Measurements from ENCODE around the gene TMIGD1.

DNA sequence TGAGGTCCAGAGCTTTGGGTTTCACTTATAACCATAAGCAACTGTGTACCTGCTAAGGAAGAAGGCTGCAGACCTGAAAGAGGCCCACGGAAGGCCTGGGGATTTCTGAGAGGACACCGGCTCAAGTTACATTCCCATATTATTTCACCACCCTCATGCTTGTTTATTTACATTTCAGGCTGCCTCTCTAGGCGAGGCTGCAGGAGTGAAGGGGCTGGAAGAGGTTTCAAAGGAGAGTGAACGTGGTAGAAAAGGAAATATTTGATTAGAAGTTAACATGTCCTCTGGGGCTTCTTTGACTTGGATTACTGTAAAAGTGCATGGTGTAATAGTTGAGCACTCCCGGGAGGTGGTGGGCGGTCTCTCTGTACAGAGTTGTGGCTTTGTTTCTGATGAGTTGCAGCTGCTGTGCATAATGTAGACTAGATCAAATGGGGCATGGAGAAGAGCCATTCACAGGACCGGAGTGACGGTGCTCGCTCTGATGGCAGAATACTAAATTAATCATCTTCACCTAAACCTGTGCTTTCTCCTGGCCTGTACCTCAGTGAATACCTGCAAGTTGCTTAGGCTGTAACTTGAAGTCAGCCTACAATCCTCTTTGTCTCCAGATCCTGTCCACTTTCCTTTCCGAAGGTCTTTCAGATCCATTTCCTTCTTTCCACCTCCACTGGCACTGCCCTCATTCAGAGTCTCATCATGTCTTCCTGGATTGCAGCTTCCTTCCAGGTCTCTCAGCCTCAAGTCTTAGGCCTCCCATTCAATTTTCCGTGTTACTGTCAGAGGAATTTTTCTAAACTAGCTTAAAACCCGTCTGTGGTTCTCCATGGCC is 43.0 kb upstream of the TMIGD1 start:
- TF ChIP-seq POLR2AphosphoS5 (IDR thresholded peaks at IDR 0.05; ENCODE audit: low read depth, low read length) (no peak), TAF1 (IDR thresholded peaks at IDR 0.05; ENCODE audit: low read depth, low read length) (no peak), POLR2A (IDR thresholded peaks at IDR 0.05; ENCODE audit: low read depth, low read length) (no peak), SPI1 (IDR thresholded peaks at IDR 0.05; ENCODE audit: low read depth, low read length) (no peak), PAX5 (IDR thresholded peaks at IDR 0.05; ENCODE audit: insufficient read depth, low read length, severe bottlenecking) (no peak), POU2F2 (IDR thresholded peaks at IDR 0.05; ENCODE audit: low read depth, low read length) (peak; percentile 61; the same call in 1 of the 2 replicates)
